Activated CD8-positive, alpha-beta T cell treated with anti-CD3 and anti-CD28 coated beads, Interleukin-2, amount 10 ng/mL, durations not matched to agents 7 days and 5 days (primary cell): Measurements from ENCODE around the gene WDR46. TPM values are rescaled to one million over a fixed set of nuclear protein-coding genes. Genes with fewer than 3 reads are reported as not detected.
A peak's percentile ranks its signal among the peaks of the same experiment; 100 is the strongest.

ENCODE experiments used
- ATAC-seq: fragments of 150-1000 bp; cut with Tn5 transposase; one replicate; pipeline ENCODE4 v1.10.0; 2021; ENCODE audit warnings: moderate library complexity
- CTCF ChIA-PET: fragments of 350-600 bp; sonication (Branson Sonifier 250); formaldehyde crosslinking; loops from one replicate; lab custom pipeline; 2021; ENCODE audit warnings: antibody characterized with exemption; lab: Charles Lee
- POLR2A ChIA-PET: fragments of 350-600 bp; sonication (Branson Sonifier 250); formaldehyde crosslinking; loops from one replicate; lab custom pipeline; 2021; ENCODE audit warnings: antibody characterized with exemption; lab: Charles Lee
- DNase-seq: peaks from one replicate; pipeline ENCODE4 v3.0.0-alpha.2; 2020
- H3K27ac Mint-ChIP-seq: one replicate; pipeline ENCODE4 v1.8.0; 2021; ENCODE audit warnings: mild to moderate bottlenecking, mixed read lengths
- H3K27me3 Mint-ChIP-seq: one replicate; pipeline ENCODE4 v1.8.0; 2021; ENCODE audit warnings: low read depth, mixed read lengths
- H3K36me3 Mint-ChIP-seq: one replicate; pipeline ENCODE4 v1.8.0; 2021; ENCODE audit warnings: low read depth, mixed read lengths
- H3K4me1 Mint-ChIP-seq: one replicate; pipeline ENCODE4 v1.8.0; 2021; ENCODE audit warnings: low read depth, mixed read lengths
- H3K4me3 Mint-ChIP-seq: one replicate; pipeline ENCODE4 v1.8.0; 2021; ENCODE audit warnings: mild to moderate bottlenecking, mixed read lengths
- H3K9me3 Mint-ChIP-seq: one replicate; pipeline ENCODE4 v1.8.0; 2022; ENCODE audit warnings: mixed read lengths; ENCODE audit not compliant: insufficient read depth
- total RNA-seq, 2 experiments: library from RNA; stranded (reverse); gene quantifications; one replicate each; pipeline ENCODE4 v1.2.3, GENCODE V29; 2021

WDR46 gene
- total RNA-seq, 2 experiments from 2014 or later: 66.7 to 68.9 TPM

DNA sequence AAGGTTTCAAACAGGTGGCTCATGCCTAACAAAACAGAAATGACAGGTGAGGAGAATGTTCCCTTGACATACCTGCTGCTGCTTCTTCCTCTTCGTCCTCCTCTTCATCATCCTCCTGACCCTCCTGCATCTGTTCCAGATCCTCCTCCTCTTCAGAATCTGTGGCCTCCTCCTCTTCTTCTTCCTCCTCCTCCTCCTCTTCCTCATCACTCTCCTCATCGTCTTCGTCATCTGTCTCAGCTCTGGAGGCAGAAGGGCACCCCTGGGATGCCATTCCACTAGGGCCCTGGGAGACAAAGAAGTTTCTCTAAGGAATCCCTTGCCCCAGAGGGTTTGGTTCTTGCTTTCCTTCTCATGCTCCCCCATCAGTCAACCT lies 30.9 kb upstream of the WDR46 start:
- Mint-ChIP-seq H3K4me1 (peaks cover 80% of the 10 kb centered on the region), H3K36me3 (peaks cover 66% of the 10 kb centered on the region), H3K9me3 (no peaks in the 10 kb centered on the region), H3K4me3 (peak overlapping the region; percentile 97), H3K27me3 (no peaks in the 10 kb centered on the region), H3K27ac (peak overlapping the region; percentile 96)
- no peak for ATAC-seq
- ChIA-PET POLR2A (interaction anchor here (0.7 to 4.0 kb wide), 3 partner anchors 13 to 25 kb away, joined by 3 to 34 read pairs (median 4); no protein-coding TSS in a partner anchor), CTCF (interaction anchor here (4.6 kb wide), 1 partner anchor 25 kb away, joined by 36 read pairs; no protein-coding TSS in a partner anchor)
- DNase-seq: no peak

GRCh38 chr6:33318426-33319073 lies 29.5 kb upstream of the WDR46 start:
- H3K27ac Mint-ChIP-seq: peak overlapping the region; percentile 96
- H3K9me3 Mint-ChIP-seq: no peaks in the 10 kb centered on the region
- ChIA-PET POLR2A (interaction anchor here (0.6 to 4.0 kb wide), 8 partner anchors 9 to 347 kb away, joined by 3 to 34 read pairs (median 4); partner anchors contain the start of genes PFDN6, RGL2 and WDR46), CTCF (interaction anchor here (0.8 to 4.6 kb wide), 10 partner anchors 12 to 264 kb away, joined by 3 to 36 read pairs (median 4); partner anchors contain the start of genes B3GALT4 and CUTA)
- DNase-seq (no peak), ATAC-seq (no peak)
- H3K36me3 Mint-ChIP-seq: peaks cover 74% of the 10 kb centered on the region
- H3K4me1 Mint-ChIP-seq: peaks cover 80% of the 10 kb centered on the region
- H3K27me3 Mint-ChIP-seq: no peaks in the 10 kb centered on the region
- peak overlapping the region; percentile 97 for H3K4me3 Mint-ChIP-seq

DNA sequence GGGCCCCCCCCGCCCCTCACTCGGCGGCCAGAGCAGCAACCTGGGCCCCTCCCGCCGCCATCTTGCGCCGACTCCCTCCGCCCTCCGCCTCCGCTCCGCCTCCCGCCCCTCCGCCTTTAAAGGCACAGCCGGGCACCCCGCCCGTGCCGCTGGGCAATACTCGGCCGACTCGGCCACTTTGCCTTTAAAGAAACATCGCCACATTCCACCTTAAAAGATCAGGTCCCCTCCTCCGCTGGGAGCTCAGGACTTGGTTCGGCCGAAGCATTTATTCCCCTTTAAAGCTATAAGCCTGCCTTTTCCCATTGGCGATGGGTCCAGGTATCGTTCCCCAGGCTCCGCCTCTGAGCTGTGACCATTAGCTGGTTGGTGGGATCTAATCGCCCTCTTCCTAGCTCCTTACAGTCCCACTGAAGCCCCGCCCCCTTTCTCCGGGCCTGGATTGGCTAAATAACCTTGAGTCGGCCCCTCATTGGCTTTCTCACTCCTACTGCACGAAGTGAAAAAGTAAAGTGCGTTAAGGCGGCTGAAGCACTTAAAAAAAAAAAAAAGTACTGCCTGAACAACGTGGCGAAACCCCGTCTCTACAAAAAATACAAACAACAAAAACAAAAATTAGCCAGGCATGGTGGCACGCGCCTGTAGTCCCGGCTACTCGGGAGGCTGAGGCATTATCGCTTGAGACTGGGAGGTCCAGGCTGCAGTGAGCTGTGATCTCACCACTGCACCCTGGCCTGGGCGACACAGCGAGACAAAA lies 28.8 kb upstream of the WDR46 start, which contains the start of gene ZBTB22:
Gene ZBTB22 (minus strand): TSS at position 76 of the 757 bp plus-strand sequence. CDS start 828 bp downstream, outside the sequence.
- POLR2A ChIA-PET: interaction anchor here (0.7 to 4.0 kb wide), 9 partner anchors 17 to 347 kb away, joined by 3 to 34 read pairs (median 4); partner anchors contain the start of genes PFDN6, PHF1, RGL2 and RPS18
- Mint-ChIP-seq H3K4me1 (peaks cover 78% of the 10 kb centered on the region), H3K36me3 (peaks cover 81% of the 10 kb centered on the region), H3K27me3 (no peaks in the 10 kb centered on the region), H3K4me3 (peak within 1 kb of the TSS; percentile 97), H3K27ac (peak within 1 kb of the TSS; percentile 96), H3K9me3 (no peaks in the 10 kb centered on the region)
- DNase-seq (peak; percentile 98), ATAC-seq (peak; percentile 70)
- CTCF ChIA-PET: interaction anchor here (0.8 to 4.6 kb wide), 11 partner anchors 18 to 265 kb away, joined by 3 to 36 read pairs (median 4); partner anchors contain the start of genes B3GALT4 and CUTA

- no peaks in the 10 kb centered on the region for H3K9me3 Mint-ChIP-seq
- no peak for DNase-seq
- H3K4me1 Mint-ChIP-seq: peaks cover 81% of the 10 kb centered on the region
- peaks cover 82% of the 10 kb centered on the region for H3K36me3 Mint-ChIP-seq
- peak overlapping the region; percentile 71 for H3K4me3 Mint-ChIP-seq
- no peaks in the 10 kb centered on the region for H3K27me3 Mint-ChIP-seq
- POLR2A ChIA-PET: interaction anchor here (0.7 to 4.0 kb wide), 9 partner anchors 16 to 346 kb away, joined by 3 to 34 read pairs (median 4); partner anchors contain the start of genes PFDN6, PHF1, RGL2 and RPS18
- peak overlapping the region; percentile 68 for H3K27ac Mint-ChIP-seq
- CTCF ChIA-PET: interaction anchor here (1.0 to 4.6 kb wide), 10 partner anchors 18 to 266 kb away, joined by 3 to 36 read pairs (median 4); partner anchors contain the start of gene CUTA
- ATAC-seq: no peak
Measured at GRCh38 chr6:33317419-33317668, 28.3 kb upstream of the WDR46 start.

GRCh38 chr6:33316603-33317418 lies 27.8 kb upstream of the WDR46 start:
- no peaks in the 10 kb centered on the region for H3K27me3 Mint-ChIP-seq
- peak; percentile 28 for DNase-seq
- H3K36me3 Mint-ChIP-seq: peaks cover 82% of the 10 kb centered on the region
- POLR2A ChIA-PET: interaction anchor here (0.6 to 4.0 kb wide), 10 partner anchors 16 to 546 kb away, joined by 3 to 34 read pairs (median 4); partner anchors contain the start of genes PFDN6, PHF1, RGL2 and RPS18
- CTCF ChIA-PET: interaction anchor here (1.0 to 4.6 kb wide), 6 partner anchors 17 to 266 kb away, joined by 3 to 36 read pairs (median 5); no protein-coding TSS in a partner anchor
- H3K9me3 Mint-ChIP-seq: no peaks in the 10 kb centered on the region
- peak overlapping the region; percentile 71 for H3K4me3 Mint-ChIP-seq
- ATAC-seq: no peak
- H3K4me1 Mint-ChIP-seq: peaks cover 83% of the 10 kb centered on the region
- H3K27ac Mint-ChIP-seq: peak overlapping the region; percentile 74

DNA sequence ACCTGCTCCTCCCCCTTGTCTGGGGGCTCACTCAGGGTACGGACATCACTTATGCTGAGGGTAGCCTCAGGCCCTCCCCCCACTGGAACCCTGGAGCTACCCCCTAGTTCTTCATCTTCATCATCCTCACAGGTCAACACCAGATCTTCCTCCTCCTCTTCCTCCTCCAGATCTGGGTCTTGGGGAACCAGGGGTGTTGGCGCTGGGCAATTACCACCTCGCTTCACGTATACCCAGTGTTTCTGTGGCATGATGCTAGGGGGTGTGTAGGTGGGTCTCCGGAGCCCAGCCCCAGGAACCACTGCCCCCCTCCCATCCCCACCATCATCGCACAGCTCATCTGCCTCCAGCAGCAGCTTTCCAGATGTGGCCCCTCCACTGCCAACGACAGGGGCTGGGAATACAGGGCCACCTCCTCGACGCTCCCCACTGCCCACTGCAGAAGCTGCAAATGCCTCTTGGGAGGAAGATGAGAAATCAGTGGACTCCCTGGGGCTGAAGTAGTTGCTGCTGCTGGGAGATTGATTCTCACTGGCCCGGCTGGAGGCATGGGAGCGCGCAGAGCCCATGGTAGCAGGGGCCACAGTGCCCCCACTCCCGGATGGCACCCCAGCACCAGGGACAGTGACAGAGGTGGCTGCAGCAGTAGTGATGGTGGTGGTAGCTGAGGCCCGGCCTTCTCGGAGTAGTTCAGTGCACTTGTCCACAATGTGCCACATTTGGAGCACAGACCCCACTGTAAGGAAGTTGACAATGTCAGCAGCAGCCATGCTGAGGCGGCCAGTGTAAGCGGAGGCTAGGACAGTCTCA lies 27.0 kb upstream of the WDR46 start:
- Mint-ChIP-seq H3K4me1 (peaks cover 78% of the 10 kb centered on the region), H3K4me3 (peak overlapping the region; percentile 71), H3K36me3 (peaks cover 78% of the 10 kb centered on the region), H3K27me3 (no peaks in the 10 kb centered on the region), H3K27ac (peak overlapping the region; percentile 74), H3K9me3 (no peaks in the 10 kb centered on the region)
- DNase-seq: no peak
- ChIA-PET POLR2A (interaction anchor here (1.1 to 4.0 kb wide), 2 partner anchors 28 to 113 kb away, joined by 3 to 34 read pairs; no protein-coding TSS in a partner anchor), CTCF (interaction anchor here (4.6 kb wide), 1 partner anchor 29 kb away, joined by 36 read pairs; no protein-coding TSS in a partner anchor)
- no peak for ATAC-seq

- ATAC-seq (no peak), DNase-seq (no peak)
- Mint-ChIP-seq H3K9me3 (no peaks in the 10 kb centered on the region), H3K27me3 (no peaks in the 10 kb centered on the region), H3K36me3 (peaks cover 75% of the 10 kb centered on the region), H3K4me1 (peaks cover 73% of the 10 kb centered on the region), H3K4me3 (peak overlapping the region; percentile 99), H3K27ac (peak overlapping the region; percentile 97)
- ChIA-PET POLR2A (interaction anchor here (1.1 kb wide), 1 partner anchor 113 kb away, joined by 3 read pairs; no protein-coding TSS in a partner anchor), CTCF (interaction anchor here (4.6 kb wide), 1 partner anchor 30 kb away, joined by 36 read pairs; no protein-coding TSS in a partner anchor)
Measured at GRCh38 chr6:33314943-33315792, 26.1 kb upstream of the WDR46 start.

GRCh38 chr6:33314515-33314942 lies 25.5 kb upstream of the WDR46 start:
- Mint-ChIP-seq H3K4me1 (peaks cover 66% of the 10 kb centered on the region), H3K27ac (peak overlapping the region; percentile 97), H3K27me3 (no peaks in the 10 kb centered on the region), H3K9me3 (no peaks in the 10 kb centered on the region), H3K4me3 (peak overlapping the region; percentile 99), H3K36me3 (peaks cover 68% of the 10 kb centered on the region)
- ATAC-seq (peak; percentile 34), DNase-seq (peak; percentile 84)
- ChIA-PET CTCF (no interaction called here), POLR2A (no interaction called here)

- peak; percentile 89 for DNase-seq
- no peaks in the 10 kb centered on the region for H3K27me3 Mint-ChIP-seq
- H3K4me3 Mint-ChIP-seq: peak within 1 kb of the TSS; percentile 99
- H3K27ac Mint-ChIP-seq: peak within 1 kb of the TSS; percentile 97
- ChIA-PET CTCF (interaction anchor here (1.3 to 2.5 kb wide), 5 partner anchors 15 to 112 kb away, joined by 4 to 19 read pairs (median 6); partner anchors contain the start of gene RGL2), POLR2A (interaction anchor here (0.7 to 3.3 kb wide), 11 partner anchors 13 to 117 kb away, joined by 3 to 36 read pairs (median 8); partner anchors contain the start of genes B3GALT4, RGL2, RPS18 and VPS52)
- ATAC-seq: peak; percentile 57
- H3K4me1 Mint-ChIP-seq: peaks cover 60% of the 10 kb centered on the region
- no peaks in the 10 kb centered on the region for H3K9me3 Mint-ChIP-seq
- peaks cover 64% of the 10 kb centered on the region for H3K36me3 Mint-ChIP-seq
Measured at GRCh38 chr6:33313709-33314514, 24.9 kb upstream of the WDR46 start, which contains the start of gene TAPBP. TSS of gene TAPBP (minus strand) at chr6:33314078. CDS start at chr6:33314041, 37 bp downstream.
